DMS 273 (cell line): ENCODE measurements around the gene ACTL6B.

Source experiments
- DNase-seq: peaks from one replicate; lab custom pipeline; 2025; ENCODE audit not compliant: unreplicated experiment; lab: John Stamatoyannopoulos, UW

The ACTL6B gene

GRCh38 chr7:100683659-100684533 lies 27.6 kb upstream of the ACTL6B start:
- DNase-seq, result no peak

DNA sequence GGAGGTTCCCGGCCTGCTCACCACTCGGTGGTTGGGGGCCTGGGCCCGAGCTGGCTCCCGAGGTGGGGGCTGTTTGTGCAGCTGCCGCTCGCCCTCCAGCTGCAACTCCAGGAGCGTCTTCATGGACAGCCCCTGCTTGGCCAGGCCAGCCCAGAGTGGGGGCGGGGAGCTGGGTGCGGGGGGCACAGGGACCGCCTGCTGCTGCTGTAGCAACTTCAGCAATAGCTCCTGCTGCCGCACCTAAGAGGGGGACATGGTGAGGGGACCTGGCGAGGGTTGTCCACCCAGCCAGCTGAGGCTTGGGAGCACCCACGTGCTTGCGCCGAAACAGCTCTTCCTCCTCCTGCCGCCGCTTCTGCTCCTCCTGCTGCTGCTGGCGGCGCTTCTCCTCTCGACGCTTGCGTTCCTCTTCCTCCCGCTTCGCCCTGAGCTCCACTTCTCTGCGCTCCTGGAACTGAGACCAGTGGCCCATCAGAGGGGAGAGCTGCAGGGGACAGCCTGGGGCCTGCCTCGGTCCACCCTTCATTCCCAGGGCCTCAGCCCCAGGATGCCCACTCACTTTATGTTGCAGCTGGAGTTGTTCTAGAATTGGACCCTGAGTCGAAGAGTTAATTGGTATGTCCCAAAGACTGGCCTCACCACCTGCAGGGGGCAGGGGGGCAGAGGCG lies 26.9 kb upstream of the ACTL6B start:
- no peak for DNase-seq

DNA sequence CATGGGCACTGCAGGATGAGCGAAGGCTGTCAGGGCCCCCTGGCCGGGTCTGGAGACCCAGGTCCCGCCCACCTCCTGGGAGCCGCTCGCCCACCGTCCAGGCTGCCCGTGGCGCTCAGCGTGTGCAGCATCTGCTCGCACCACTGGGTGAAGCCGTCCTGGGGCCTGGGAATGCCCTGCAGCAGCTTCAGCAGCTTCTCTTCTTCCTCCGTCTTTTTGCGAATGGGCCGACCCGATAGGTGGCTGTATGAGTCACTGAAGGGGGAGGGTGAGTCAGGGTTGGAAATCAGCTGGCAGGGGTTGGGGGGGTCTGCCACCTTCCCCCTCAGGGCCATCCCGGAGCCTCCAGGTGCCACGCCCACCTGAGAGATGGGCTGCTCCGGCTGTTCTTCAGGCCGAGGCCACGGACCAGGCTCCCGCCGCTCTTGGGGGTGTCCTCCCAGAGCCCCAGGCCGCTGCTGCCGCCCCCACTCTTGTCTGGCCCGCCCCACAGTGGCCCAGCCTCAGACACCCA lies 26.0 kb upstream of the ACTL6B start:
- DNase-seq, result no peak

DNA sequence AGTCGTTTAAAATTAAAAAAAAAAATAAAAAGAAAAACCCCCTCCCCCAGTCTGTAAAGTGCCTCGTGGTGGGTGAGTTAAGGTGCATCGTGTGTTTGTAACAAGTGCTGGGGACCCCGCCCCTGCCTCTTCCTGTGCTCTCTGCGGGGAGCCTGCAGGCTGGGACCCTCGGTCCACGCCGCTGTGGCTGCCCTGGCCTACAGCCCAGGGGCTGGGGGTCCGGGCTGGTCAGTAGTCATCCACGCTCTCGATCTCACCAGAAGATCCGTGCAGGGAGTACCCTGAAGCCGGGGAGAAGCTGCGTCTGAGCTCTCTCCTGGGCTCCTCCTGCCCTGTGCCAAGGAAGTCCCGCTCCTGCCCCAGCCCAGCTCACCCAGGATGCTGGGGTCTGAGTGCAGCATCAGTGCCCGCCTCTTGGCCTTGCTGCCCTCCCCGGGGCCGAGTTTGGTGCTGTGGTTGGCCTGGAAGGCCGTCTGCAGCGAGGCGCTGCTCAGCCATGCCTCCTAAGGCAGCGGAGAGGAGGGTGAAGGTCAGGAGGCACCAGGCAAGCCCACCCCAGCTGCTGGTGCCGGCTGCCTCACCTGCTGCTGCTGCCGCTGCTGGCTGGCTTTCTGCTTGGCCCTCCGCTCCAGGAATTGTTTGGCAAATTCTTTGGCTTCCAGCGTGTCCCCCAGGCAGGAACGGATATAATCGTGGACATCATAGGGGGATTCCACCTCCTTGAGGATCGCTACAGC lies 25.4 kb upstream of the ACTL6B start:
- no peak for DNase-seq

DNA sequence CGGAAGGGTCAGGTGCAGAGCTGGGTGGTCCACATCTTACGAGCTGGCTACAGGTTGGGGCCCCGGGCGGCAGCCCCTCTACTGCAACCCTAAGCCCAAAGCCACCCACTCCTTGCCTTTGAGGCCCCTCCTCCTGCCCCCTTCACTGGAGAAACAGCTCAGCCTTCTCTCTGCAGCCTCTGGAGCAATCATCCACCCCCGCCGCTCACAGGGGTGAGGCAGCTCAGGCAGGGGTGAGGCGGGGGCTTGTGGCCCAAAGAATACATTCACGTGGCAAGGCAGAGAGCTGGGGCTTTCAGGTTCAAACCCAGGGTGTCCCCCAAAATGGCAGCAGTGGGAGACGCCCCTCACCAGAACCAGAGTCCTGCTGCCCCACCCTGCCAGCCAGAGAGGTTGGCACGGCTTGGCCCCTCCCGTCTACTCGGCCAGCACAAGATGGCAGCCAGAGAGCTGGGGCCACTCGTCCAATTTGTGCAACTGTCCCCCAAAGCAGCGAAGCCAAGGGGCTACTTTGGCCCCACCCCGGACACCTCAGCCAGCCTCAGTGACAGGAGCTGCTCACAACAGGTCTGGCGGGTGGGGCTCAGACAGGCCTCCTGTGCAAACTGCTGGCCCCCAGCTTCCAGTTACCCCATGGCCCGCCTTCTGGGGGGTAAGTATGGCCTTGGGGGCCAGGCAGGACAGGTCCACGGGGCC lies 24.5 kb upstream of the ACTL6B start:
- peak; percentile 61 for DNase-seq

DNA sequence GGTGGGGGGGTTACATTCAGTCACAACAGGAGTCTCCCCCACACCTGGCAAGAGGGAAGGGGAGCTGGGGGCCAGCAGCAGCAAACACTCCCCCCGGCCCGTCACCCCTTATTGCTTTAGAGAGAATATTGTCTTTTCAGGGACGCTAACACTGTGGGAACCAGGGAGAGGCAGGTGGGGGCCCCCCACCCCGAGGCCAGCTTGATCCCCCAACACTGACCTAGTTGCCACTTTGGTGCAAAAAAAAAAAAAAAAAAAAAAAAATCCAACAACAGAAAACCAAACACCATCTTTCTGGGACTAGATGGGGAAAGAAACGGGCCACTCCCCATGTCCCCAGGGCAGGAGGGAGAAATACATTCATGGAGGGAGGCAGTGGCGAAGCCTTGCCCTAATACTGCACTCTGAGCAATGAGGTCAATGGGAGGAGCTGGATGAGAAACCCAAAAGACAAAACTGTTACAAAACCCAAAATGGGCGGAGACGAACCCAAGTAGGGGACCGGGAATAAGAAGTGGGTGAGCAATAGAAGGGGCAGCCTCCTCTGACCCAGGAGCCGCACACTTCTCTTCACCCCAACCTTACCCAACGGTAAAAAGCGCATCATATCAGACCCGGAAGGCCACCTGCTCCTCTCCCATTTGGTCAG lies 23.8 kb upstream of the ACTL6B start:
- peak; percentile 61 for DNase-seq

- DNase-seq, result peak; percentile 53
These were observed 23.1 kb upstream of the ACTL6B start for GRCh38 chr7:100679129-100679926.

GRCh38 chr7:100678291-100678984 lies 22.2 kb upstream of the ACTL6B start:
- DNase-seq, result peak; percentile 51

- no peak for DNase-seq
These were observed 21.3 kb upstream of the ACTL6B start for GRCh38 chr7:100677308-100678267.

DNA sequence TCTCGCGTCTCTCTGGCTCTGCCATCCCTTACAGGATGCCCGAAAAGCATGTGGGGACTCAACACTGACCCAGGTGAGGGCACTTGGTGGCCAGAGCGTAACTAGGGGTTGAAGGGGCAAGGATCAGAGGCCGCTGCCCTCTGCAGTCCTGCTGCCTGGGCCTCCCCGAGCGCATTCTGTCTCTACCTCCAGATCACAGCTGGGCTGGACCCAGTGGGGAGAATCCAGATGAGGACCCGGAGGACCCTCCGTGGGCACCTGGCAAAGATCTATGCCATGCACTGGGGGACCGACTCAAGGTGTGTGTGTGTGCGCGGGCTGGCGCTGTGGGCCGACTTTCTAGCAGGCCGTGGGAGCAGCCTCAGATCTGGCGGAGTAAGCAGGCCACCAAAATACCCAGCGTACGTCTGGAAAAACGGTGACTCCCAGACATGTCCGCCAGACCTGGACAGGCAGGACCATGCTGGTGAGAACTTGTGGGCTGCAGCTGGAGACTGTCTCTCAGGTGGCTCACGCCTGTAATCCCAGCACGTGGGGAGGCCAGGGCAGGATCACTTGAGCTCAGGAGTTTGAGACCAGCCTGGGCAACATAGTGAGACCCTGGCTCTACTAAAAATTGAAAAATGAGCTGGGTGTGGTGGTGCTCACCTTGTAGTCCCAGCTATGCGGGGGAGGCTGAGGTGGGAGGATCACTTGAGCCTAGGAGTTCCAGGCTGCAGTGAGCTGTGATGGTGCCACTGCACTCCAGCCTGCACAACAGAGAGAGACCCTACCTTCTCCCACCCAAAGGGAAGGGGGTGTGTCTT lies 20.5 kb upstream of the ACTL6B start:
- DNase-seq, result no peak

DNA sequence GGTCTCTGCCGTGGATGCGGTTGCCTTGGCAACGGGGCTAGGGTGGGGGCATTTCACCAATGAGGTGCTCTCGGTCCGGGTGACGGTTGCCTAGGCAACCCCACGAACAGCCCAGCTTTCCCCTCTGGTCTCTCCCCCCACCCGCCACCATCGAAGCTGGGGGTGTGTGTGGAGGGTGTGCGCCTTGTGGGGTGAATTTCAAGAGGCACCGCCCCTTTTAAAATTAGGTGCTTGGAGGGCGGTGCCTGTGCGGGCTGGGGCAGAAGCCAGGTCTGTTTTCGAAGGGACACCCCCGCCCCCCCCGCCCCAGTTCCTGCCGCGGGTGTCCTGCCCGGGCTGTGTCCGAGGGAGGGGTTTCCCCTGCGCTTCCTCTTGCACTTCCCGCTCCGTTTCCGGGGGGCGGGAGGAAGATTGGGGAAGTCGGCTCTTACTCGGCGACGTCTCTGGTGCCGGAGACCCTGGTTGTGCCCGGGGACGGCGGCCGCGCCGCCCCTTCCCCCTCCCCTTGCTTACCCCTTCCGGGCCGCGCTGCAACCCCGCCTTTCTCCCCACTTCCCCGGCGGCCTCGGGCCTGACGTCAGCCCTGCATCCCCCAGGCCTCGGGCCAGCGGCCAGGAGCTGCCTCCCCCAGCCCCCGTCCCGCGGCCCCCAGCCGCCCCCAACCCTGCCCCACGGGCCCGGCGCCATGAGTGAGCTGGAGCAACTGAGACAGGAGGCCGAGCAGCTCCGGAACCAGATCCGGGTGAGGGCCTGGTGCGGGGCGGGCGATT lies 19.5 kb upstream of the ACTL6B start:
- DNase-seq, result peak; percentile 88

GRCh38 chr7:100675105-100675451 lies 18.8 kb upstream of the ACTL6B start:
- DNase-seq, result no peak

DNA sequence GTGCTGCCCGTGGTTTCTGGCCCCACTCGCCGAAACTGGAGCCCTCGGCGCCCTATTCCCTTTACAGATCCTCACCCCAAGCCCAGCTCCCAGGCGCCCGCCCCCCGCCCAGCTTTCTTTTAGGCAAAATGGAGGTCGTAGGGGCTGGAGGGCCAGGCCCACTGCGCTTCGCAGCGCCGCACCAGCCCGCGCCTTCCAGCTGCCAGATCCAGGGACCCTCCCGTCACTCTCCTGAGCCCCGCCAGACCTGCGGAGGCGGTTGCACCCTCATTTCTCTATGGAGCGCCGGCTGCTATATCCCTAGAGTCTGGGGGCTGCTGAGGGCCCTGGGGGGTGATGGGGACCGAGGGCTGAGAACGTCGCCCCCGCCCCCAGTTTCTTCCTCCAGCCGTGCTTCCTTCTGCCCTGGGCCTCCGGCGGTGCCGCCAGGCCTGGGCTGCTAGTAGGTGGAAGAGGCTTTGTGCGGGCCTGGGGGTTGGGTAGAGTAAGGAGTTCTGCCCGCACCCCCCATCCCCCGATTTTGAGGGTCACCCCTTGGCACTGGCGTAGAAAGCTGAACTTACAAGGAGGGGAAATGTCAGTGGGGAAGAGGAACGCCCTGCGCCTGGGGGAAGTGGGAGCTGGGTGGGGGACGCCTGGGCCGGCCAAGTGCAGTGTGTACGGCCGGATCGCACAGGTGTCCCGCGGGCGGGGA lies 18.3 kb upstream of the ACTL6B start:
- peak; percentile 79 for DNase-seq

DNA sequence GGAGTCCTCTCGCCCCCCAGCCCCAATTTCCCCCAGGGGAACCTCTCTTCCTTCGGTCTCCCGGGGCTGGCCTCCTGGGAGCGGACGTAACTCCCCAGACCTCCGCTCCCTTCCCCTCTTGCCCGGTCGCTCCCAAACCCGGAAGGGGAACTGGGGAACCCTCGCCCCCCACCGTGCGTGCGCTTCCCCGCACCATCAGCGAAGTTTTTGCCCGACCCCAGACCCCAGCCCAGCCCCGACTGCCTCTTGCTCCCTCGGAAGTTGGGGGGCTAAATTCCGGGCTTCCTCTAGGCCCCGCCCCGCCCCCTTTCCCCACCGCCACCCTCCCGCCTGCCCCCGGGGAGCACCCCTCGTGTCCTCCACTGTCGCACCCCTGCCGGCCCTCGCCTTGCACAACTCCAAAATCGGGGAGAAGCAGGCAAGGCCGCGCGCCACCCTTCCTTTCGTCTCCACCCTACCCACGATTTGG lies 17.7 kb upstream of the ACTL6B start:
- peak; percentile 72 for DNase-seq

GRCh38 chr7:100673302-100673941 lies 17.2 kb upstream of the ACTL6B start, which contains the start of gene GNB2:
Gene GNB2 (plus strand): TSS chr7:100673740. CDS start chr7:100676266, 2,526 bp downstream.
- DNase-seq, result peak; percentile 100
